Umbilical cord (tissue), 2 donors: Measurements from ENCODE around the gene SMTN. TPM values are rescaled to one million over a fixed set of nuclear protein-coding genes. Genes with fewer than 3 reads are reported as not detected.
"Not testable (repeated sequence)": the region's sequence is repeated elsewhere in the genome, so short reads cannot be mapped to it uniquely, and the experiment has no call there.

Source experiments
- DNase-seq: peaks from one replicate; pipeline ENCODE4 v3.0.0-alpha.2; 2015; ENCODE audit warnings: low spot score
- total RNA-seq: library from RNA; depleted of rRNA; stranded (reverse); fragments of >200 nt; gene quantifications from one replicate; pipeline ENCODE4 v1.2.3, GENCODE V29; 2014; ENCODE audit warnings: low replicate concordance; ENCODE audit not compliant: insufficient read depth

The SMTN gene
- total RNA-seq, 1 donor from 2014 or later, result 198 TPM

DNA sequence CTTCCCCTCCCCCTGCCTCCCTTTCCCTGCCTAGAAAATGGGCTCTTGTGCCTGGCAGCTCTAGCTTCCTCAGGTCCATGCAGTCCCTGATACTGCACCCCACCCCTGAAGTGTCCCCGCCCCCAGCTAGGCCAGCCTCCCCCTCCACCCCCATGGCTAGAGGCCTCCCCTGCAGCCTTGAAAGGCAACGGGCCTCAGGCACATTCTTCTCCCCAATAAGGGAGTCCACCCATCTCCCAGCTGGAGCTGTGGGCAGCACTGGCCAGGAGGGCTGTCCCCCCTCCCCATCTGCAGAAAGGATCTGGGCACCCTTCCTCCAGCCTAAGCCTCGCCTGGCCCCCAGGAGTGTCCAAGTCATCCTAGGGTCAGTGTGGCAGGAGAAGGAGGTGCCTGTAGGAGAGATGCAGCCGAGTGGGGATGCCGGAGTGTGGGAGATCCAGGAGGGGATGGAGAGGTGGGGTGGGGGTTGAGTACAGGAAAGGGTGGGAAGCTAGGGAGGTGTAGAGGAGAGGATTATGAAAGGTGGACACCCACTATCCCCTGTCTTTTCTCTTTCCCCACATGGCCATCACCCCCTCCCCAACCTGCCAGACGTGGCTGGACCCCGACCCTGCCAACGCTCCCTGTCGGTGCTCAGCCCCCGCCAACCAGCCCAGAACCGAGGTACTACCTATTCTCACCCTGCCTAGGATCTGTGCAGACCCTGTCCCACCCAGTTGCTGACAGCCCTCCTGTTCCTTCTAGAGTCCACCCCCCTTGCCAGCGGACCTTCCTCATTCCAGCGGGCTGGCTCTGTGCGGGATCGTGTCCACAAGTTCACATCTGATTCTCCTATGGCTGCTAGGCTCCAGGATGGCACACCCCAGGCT lies 9.3 kb downstream of the SMTN start:
- peak; percentile 32 for DNase-seq

DNA sequence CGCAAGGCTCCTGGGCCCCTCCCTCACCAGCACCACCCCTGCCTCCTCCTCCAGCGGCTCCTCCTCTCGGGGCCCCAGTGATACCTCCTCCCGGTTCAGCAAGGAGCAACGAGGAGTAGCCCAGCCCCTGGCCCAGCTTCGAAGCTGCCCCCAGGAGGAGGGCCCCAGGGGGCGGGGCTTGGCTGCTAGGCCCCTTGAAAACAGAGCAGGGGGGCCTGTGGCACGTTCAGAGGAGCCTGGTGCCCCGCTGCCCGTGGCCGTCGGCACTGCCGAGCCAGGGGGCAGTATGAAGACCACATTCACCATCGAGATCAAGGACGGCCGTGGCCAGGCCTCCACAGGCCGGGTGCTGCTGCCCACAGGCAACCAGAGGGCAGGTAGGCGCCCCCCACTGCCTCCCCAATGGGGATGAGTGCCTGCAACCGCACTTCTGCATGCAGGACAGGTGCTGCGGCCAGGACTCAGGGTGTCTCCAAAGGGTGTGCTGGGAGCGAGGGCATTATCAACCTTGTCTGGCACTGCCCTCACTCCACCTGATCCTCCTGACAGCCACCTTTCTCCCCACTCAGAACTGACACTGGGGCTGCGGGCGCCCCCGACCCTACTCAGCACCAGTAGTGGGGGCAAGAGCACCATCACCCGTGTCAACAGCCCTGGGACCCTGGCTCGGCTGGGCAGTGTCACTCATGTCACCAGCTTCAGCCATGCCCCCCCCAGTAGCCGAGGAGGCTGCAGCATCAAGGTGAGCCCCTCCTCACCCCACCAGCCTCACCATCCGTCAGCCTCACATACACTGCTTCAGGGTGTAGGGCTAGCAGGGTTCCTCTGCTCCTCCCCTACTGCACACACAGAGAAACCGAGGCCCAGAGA lies 10.2 kb downstream of the SMTN start:
- no peak for DNase-seq

DNA sequence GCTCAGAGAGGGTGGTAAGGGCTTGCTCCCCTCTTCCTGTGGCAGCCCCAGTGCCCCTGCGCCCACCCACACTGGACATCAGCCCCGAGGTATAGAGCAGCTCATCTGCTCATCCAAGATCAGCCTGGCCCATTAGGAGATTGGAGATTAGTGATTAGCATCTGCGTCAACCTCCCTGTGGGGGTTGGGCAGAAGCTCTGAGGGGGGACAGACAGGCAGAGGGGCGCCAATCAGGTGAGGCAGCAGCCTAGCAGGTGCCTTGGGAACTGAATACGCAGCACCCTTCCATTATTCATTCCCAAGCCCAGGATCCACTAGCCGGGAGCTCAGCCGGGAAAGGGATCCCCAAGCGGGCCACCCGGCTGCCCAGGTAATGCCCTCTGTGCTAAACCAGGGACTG lies 11.0 kb downstream of the SMTN start:
- no peak for DNase-seq

DNA sequence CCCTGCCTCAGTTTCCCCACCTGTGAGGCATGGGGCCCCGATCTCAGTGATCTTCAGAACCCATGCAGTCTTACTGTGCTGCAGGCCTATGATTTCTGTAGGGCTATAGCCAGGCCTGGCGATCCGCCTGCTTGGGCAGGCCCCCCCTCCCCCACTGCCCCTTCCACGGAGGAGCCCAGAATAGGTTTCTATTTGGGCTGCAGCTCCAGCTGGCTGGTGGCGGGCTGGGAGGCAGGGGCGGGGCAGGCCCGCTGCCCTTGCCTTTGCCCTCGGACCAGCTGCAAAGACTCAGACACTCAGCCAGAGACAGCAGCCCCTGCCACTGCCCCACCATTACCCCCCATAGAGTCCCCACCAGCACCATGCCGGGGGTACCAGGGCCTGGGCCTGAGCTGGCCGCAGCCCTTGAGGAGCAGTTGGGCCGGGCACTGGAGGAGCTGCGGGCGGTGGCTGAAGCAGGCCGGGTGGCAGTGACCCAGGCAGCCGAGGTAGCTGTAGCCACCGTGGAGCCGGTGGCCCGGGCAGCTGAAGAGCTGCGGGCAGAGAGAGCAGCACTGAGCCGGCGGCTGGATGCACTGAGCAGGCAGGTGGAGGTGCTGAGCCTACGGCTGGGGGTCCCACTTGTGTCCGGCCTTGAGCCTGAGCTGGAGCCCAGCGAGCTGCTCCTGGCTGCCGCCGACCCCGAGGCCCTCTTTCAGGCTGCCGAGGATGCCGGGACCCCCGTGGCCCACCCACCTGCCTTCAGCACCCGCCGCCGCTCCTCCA lies 12.2 kb downstream of the SMTN start:
- DNase-seq, result no peak

DNA sequence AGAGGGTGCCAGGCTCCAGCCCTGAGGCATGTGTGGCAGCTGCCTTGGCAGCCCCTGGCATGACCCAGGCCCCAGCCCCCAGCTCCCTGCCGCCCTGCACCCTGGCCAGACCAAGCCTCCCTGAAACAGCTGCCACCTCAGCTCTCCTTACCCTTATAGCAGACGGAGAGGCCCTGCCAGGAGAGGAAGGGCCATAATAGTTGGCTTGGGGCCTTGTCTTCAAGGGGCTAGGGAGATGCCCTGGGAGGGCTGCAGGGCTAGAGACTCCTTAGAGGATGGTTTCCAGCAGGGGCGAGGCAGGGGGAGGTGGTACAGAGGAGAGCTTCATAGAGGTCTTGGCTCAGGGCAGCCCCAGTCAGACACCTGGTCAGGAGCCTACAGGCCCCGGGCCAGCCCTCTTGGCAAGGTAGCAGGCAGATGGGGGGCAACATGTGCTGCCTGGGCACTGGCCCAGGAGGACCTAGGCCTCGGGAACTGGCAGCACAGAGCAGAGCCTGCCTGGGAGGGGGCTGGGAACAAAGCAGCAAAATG lies 13.0 kb downstream of the SMTN start:
- DNase-seq, result no peak

DNA sequence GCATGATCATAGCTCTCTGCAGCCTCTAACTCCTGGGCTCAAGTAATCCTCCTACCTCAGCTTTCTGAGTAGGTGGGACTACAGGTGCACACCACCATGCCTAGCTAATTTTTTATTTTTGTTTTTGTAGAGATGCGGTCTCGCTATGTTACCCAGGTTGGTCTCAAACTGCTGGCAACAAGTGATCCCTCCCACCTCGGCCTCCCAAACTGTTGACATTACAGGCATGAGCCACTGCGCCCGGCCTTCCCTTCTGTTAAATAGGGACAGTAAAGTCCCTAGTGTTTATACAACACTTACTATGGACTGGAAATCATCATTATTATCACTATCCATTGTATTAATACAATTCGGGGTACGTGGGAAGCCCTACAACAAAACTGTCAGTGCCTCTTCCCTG lies 13.6 kb downstream of the SMTN start:
- no peak for DNase-seq

DNA sequence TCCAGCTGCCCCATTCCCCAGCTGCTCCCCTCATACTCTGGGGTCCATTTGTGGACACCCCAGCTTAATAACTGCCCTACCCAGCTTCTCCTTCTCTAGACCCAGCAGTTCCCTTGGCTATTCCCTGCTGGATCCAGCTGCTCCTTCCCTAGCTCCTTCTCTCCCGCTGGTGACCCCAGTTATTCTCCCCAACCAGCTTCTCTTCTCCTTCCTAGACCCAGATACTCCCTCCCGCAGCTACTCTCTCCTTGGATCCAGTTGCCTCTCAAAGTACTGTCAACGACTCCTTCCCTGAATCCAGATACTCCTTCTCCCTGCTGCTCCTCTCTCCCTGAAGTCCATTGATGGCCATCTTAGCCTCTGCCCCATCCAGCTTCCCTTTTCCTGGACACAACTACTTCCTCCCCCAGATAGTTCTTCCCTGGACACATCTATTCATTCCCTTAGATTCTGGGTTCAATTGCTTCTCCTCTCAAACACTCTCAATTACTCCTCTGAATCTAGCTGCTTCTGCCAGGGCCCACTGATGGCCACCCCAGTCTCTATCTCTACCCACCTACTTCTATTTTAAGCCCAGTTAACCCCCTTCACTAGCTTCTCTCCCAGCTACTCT lies 14.6 kb downstream of the SMTN start:
- no peak for DNase-seq

DNA sequence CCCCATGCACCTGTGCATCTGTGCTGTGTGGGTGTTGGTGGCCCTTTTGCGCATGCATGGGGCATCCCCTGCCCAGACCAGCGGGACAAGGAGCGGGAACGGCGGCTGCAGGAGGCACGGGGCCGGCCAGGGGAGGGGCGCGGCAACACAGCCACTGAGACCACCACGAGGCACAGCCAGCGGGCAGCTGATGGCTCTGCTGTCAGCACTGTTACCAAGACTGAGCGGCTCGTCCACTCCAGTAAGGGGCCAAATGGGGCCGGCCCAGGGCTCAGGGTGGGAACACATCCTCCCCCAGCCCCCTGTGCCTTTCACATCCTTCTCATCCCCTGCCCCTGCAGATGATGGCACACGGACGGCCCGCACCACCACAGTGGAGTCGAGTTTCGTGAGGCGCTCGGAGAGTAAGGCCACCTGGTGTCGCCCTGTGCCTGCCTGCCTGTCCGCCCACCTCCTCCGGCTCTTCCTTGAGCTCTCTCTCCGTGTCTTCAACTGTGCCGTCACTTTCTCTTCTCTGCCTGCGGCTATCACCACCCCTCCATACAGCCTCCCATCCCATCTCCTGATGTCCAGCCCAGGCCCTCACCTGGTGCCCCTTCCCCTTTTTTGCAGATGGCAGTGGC lies 15.7 kb downstream of the SMTN start:
- DNase-seq, result no peak

DNA sequence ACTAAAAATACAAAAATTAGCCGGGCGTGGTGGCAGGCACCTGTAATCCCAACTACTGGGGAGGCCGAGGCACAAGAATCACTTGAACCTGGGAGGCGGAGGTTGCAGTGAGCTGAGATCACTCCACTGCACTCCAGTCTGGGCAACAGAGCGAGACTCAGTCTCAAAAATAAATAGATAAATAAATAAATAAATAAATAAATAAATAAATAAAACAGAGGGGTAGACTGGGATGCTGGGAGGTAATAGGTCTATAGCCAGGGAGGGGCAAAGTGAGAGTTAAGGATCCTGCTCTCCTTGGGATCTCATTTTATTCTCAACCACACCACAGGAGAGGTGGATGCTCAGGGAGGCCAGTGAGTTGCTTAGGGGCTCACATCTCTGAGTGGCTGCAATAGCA lies 16.4 kb downstream of the SMTN start:
- DNase-seq, result not testable (repeated sequence)

DNA sequence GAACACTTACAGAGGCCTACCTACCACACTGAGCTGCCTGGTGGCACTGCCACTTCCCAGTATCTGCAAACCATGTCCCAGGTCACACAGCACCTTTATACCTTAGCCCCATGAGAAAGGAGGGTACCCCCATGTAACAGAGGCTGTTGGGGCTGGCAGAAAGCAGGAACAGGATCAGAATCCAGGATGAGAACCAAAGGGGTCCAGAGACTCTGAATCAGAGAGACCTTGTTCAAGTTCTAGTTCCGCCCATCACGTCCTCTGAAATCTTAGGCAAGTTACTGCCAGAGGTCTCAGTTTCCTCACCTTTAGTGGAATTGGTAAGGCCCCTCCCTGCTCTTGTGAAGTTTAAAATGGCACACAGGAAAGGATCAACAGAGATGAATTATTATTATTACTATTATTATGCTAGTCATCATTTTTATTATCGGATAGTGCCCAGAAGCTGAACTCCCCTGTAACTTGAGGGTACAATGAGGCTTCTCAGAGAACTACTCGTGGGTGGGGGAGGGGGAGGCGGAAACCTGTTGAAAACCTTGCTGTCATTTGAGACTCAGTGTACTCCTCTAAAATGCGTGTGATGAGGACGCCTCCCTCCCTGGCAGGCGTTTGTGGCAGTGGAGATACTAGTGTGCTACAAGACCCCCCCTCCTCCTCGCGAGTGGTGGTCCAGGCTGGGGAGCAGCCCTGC lies 17.0 kb downstream of the SMTN start:
- no peak for DNase-seq

DNA sequence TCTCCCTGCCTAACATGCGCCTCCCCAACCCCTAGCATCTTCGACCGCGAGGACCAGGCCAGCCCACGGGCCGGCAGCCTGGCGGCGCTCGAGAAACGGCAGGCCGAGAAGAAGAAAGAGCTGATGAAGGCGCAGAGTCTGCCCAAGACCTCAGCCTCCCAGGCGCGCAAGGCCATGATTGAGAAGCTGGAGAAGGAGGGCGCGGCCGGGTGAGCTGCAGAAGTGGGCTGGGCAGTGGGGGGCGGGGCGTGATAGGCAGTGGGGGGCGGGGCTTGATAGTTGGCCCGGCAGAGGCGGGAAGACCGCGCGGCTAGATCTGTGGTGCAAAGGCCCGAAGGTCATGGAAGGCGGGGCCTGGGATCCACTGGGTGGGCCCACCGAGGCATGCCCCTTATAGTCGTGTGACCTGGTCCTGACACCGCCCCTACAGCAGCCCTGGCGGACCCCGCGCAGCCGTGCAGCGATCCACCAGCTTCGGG lies 17.6 kb downstream of the SMTN start:
- DNase-seq, result no peak

DNA sequence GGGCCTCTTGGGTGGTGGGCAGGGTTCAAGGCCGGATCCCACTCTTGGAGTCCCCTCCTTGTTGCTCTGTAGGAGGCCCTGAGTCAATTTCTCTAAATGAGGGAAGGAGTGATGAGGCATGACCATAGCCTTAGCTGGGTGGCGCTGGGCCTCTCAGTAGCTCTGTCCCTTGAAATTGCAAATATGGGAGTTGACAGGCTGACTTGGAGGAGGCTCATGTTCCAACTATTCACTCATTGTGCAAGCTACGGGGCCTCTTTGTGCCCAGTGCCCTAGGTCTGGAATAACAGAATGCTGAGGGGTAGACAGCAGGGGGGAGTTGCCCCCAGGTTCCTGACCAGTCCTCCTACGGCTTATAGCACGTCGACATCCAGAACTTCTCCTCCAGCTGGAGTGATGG lies 18.3 kb downstream of the SMTN start:
- DNase-seq, result no peak

DNA sequence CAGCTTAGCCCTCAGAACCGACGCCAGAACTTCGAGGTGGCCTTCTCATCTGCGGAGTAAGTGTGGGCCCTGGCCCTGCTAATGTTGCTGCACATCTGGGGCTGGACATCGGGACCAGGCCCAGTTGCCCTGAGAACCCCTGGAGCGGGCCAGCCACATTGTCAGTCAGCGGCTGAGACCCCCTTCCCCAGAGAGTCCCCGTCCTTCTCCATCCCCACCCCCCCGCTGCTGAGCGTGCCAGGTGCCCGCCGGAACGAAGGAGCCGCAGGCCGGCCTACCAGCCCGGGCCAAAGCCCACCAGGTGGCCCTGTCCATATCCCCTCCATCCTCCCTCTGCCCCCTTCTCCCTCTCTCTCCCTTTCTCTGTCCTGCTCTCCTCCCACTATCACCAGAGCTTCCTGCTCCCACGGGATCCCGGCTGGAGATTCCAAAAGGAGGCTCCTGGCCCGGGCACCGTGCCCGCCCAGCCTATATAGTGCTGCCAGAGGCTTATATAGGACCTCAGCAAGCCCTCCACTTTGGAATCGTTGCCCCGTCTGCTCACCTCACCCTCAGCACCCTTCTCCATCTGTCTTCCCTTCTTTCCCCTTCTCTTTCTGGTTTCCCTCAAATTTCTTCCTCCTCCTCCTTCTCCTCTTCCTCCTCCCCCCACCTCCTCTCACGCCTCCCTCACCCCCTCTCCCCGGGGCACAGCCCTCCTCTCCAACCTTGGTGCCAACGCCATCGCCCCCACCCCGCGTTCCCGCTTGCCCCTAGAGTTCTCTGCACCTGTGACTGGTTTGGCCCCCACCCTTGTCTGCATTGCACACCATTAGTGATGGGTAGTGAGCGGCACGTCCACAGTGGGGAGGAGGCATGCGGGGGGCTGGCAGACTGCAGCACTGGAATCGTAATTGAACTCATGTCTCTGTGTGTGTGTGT lies 19.0 kb downstream of the SMTN start:
- DNase-seq, result no peak

DNA sequence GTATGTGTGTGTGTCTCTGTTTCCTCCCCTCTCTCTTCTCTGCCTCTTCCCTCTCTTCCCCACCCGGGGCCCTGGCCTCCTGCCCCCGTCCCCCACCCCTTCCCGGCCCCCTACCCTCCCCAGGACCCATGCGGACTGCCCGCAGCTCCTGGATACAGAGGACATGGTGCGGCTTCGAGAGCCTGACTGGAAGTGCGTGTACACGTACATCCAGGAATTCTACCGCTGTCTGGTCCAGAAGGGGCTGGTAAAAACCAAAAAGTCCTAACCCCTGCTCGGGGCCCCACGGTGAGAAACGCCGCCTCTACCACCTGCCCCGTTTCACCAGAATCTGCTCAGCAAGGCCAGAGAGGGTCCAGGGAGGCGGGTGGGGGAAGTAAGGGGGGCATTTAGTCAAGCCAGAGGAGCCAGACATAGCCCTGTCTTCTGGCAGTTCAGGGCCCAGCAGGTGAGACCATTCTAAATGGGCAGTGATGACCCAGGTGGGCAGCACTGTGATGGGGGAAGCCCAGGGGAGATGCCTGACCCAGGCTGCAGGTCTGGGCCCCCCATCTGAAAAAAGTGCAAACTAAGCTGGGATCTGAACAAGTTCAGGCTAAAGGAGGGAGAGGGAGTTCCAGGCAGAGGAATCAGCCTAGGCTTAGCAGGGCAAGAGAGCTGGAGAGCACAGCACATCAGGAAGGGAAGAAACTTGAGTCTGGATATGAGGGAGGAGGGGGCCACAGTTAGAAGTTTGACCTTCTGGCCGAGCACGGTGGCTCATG lies 19.8 kb downstream of the SMTN start:
- DNase-seq, result no peak

DNA sequence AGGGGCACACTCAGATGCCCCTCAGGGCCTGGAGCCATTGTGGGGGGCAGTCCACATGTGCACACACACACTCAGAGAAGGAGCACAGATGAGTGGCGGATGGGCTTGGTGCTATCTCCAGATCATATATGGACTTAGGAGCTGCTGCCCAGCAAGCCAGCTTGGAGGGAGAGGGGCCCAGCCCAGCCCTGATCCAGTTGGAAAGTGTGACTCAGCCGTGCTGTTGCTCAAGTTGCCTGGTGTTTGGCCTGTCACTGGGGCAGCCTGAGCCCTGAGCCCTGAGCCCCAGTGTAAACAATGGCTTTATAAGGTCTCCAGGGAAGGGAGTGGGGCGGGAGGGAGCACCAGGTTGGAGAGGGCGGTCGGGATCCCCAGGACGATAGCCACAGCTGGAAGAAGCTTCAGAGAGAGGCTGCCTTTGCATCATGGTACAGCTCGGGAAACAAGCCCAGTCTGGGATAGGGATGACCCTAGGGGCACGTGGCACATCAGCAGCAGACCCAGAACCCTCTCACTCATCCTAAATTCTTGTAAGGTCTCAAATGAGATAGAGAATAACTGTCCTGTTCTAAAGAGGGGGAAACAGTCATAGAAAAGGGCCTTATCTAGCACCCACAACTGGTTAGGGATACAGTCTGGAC lies 21.4 kb downstream of the SMTN start:
- DNase-seq, result peak; percentile 84

DNA sequence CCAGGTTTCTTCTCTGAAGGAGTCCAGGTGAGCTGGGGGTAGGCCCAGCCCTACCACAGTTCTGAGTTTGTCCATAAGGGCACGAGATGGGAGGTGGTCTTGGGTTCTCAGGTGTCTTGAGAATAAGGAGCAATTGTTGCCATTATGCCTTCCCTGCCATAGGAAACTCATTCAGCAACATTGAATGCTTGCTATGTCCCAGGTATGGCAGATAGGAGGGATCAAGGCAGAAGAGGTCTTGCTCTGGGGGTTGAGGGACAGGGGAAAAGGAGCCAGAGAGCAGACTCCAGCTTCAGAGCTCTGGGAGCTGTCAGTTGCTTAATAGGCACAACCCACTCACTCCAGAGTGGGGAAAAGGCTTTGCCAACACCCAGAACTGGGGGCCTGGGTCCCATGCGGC lies 22.0 kb downstream of the SMTN start:
- no peak for DNase-seq

DNA sequence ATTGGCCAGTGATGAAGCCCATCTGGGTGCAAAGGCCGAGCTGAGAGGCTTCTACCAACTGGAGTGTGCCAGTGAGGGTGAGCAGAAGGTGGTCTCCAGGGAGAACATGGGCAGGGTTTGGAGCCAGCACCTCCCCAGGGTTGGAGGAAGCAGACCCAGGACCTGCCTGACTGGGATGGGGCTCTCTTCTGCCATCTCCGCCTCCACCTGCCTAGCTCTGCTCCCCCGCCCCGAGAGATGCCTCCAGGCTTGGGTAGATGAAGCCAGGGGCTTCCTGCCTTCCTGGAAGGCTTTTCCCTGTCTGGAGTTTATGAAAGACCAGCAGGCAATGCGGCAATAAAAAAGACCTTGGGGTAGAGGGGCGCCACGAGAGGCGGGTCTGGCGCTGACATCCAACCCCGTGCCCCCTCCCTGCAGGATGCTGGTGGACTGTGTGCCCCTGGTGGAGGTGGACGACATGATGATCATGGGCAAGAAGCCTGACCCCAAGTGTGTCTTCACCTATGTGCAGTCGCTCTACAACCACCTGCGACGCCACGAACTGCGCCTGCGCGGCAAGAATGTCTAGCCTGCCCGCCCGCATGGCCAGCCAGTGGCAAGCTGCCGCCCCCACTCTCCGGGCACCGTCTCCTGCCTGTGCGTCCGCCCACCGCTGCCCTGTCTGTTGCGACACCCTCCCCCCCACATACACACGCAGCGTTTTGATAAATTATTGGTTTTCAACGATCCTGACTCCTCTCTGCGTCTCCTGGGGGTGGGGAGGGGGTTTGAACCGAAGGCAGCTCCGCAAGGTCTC lies 23.0 kb downstream of the SMTN start:
- no peak for DNase-seq
